Smooth muscle cell (in vitro differentiated cells): Measurements from ENCODE around the gene EDEM1. TPM values are rescaled to one million over a fixed set of nuclear protein-coding genes. Genes with fewer than 3 reads are reported as not detected.
"Not testable (repeated sequence)": the region's sequence is repeated elsewhere in the genome, so short reads cannot be mapped to it uniquely, and the experiment has no call there.

Source experiments
- DNase-seq: peaks from one replicate; lab custom pipeline; 2025; ENCODE audit not compliant: unreplicated experiment; lab: John Stamatoyannopoulos, UW
- H2AFZ ChIP-seq: fragments of 200-600 bp; sonication (generic); 2 replicates; pipeline ENCODE4 v1.6.0; 2016; ENCODE audit warnings: antibody characterized with exemption, low read depth, mild to moderate bottlenecking
- H3F3A ChIP-seq: fragments of 200-600 bp; sonication (generic); 2 replicates; pipeline ENCODE4 v1.6.0; 2017; ENCODE audit warnings: antibody characterized with exemption, low read depth
- H3K27ac ChIP-seq: fragments of 200-600 bp; sonication (generic); 2 replicates; pipeline ENCODE4 v1.5.1; 2016; ENCODE audit warnings: low read depth, mild to moderate bottlenecking
- H3K27me3 ChIP-seq: fragments of 200-600 bp; sonication (generic); 2 replicates; pipeline ENCODE4 v1.6.1; 2016; ENCODE audit warnings: low read depth, mild to moderate bottlenecking
- H3K36me3 ChIP-seq: fragments of 200-600 bp; sonication (generic); 2 replicates; pipeline ENCODE4 v1.5.1; 2016; ENCODE audit warnings: low read depth
- H3K4me1 ChIP-seq: fragments of 200-600 bp; sonication (generic); 2 replicates; pipeline ENCODE4 v1.5.1; 2016; ENCODE audit warnings: low read depth
- H3K4me2 ChIP-seq: fragments of 200-600 bp; sonication (generic); 2 replicates; pipeline ENCODE4 v1.6.0; 2016; ENCODE audit warnings: mild to moderate bottlenecking
- H3K4me3 ChIP-seq: fragments of 200-600 bp; sonication (generic); 2 replicates; pipeline ENCODE4 v1.5.1; 2016; ENCODE audit warnings: mild to moderate bottlenecking
- H3K79me2 ChIP-seq: fragments of 200-600 bp; sonication (generic); 2 replicates; pipeline ENCODE4 v1.6.0; 2016; ENCODE audit warnings: low read depth, mild to moderate bottlenecking
- H3K9ac ChIP-seq: fragments of 200-600 bp; sonication (generic); 2 replicates; pipeline ENCODE4 v1.6.0; 2016; ENCODE audit warnings: low read depth
- H3K9me3 ChIP-seq: fragments of 200-600 bp; sonication (generic); replicated peaks from 2 replicates; pipeline ENCODE4 v1.5.1; 2016; ENCODE audit warnings: low read depth
- H4K20me1 ChIP-seq: fragments of 200-600 bp; sonication (generic); 2 replicates; pipeline ENCODE4 v1.6.0; 2016; ENCODE audit warnings: low read depth
- whole genome bisulfite sequencing: methylation state at CpG from one replicate; pipeline ENCODE4 v1.1.7; 2016; ENCODE audit warnings: low lambda C conversion rate; 5-methylcytosine and 5-hydroxymethylcytosine counted together
- polyA plus RNA-seq: library from polyadenylated mRNA; unstranded; fragments of >200 nt; fragmentation: Nextera tagmentation; extraction: Ambion mirVana; gene quantifications from 2 replicates; pipeline ENCODE4 v1.2.1, GENCODE V29; 2016
- total RNA-seq: library from RNA; depleted of rRNA; stranded (reverse); fragments of >200 nt; gene quantifications from 2 replicates; pipeline ENCODE4 v1.2.3, GENCODE V29; 2014
- TF ChIP-seq, protein P1 (sequence below): fragments of 200-600 bp; sonication (generic); IDR thresholded peaks from 2 replicates; pipeline ENCODE4 v1.5.1; 2017; ENCODE audit warnings: borderline replicate concordance, mild to moderate bottlenecking, antibody characterized with exemption; ENCODE audit not compliant: insufficient read depth, poor library complexity, severe bottlenecking

EDEM1 gene
- total and polyA plus RNA-seq, 2 experiments from 2014 or later = 29.0 to 43.6 TPM

GRCh38 chr3:5145120-5145519 is 42.4 kb upstream of the EDEM1 start:
- peaks cover 93% of the 10 kb centered on the region for H4K20me1 ChIP-seq
- no peaks in the 10 kb centered on the region for H3K36me3 ChIP-seq
- peaks cover 12% of the 10 kb centered on the region for H3K9me3 ChIP-seq
- no peak overlapping the region for H3K27ac ChIP-seq
- H3K79me2 ChIP-seq = peaks cover 100% of the 10 kb centered on the region
- TF ChIP-seq, protein P1, sequence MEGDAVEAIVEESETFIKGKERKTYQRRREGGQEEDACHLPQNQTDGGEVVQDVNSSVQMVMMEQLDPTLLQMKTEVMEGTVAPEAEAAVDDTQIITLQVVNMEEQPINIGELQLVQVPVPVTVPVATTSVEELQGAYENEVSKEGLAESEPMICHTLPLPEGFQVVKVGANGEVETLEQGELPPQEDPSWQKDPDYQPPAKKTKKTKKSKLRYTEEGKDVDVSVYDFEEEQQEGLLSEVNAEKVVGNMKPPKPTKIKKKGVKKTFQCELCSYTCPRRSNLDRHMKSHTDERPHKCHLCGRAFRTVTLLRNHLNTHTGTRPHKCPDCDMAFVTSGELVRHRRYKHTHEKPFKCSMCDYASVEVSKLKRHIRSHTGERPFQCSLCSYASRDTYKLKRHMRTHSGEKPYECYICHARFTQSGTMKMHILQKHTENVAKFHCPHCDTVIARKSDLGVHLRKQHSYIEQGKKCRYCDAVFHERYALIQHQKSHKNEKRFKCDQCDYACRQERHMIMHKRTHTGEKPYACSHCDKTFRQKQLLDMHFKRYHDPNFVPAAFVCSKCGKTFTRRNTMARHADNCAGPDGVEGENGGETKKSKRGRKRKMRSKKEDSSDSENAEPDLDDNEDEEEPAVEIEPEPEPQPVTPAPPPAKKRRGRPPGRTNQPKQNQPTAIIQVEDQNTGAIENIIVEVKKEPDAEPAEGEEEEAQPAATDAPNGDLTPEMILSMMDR = no peak
- H3K4me2 ChIP-seq = no peak overlapping the region
- no peak overlapping the region for H2AFZ ChIP-seq
- no peaks in the 10 kb centered on the region for H3F3A ChIP-seq
- WGBS = over 99% methylated on average over 5 of the region's 5 CpGs
- H3K9ac ChIP-seq = no peak overlapping the region
- no peak overlapping the region for H3K4me3 ChIP-seq
- H3K4me1 ChIP-seq = no peaks in the 10 kb centered on the region
- no peaks in the 10 kb centered on the region for H3K27me3 ChIP-seq
- DNase-seq = no peak

DNA sequence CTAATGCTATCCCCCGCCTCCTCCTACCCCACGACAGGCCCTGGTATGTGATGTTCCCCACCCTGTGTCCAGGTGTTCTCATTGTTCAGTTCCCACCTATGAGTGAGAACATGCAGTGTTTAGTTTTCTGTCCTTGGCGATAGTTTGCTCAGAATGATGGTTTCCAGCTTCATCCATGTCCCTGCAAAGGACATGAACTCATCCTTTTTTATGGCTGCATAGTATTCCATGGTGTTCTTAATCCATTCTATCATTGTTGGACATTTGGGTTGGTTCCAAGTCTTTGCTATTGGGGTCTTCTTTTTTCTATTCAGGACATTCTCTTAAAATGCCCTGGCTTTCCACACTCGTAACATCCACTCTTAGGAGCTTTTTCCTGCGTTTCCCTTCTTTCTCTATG is 40.4 kb upstream of the EDEM1 start:
- peaks cover 93% of the 10 kb centered on the region for H4K20me1 ChIP-seq

DNA sequence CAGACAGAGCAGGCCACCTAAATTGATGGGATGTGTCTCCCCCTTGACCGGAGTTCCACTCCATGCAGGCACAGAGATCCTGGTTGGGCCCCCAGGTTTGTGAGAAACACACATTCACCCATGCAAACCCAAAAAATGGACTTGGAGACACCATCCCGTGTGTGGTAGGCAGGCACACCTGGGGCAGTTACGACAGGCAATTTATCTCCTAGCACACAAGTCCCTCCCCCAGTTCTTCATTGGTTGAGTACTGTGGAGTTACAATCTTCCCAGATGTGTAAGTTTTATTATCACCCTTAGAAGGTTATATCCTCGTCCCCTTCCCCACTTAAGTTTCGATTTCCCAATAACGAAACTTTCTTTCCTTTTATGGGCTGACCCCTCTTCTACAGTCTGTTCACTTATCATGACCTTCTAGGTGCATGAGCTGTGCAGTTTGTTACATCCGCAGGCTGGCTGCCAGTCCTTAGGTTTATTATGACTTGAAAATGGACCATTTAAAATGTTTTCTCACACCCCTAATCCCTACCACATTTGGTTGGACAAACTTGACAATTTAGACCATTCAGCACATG is 38.1 kb upstream of the EDEM1 start:
- Histone ChIP-seq H3K79me2 (peaks cover 100% of the 10 kb centered on the region), H4K20me1 (peaks cover 99% of the 10 kb centered on the region), H3K4me2 (no peak overlapping the region), H3K27me3 (no peaks in the 10 kb centered on the region), H3K4me3 (no peak overlapping the region), H3F3A (no peaks in the 10 kb centered on the region), H3K9ac (no peak overlapping the region), H2AFZ (no peak overlapping the region), H3K4me1 (no peaks in the 10 kb centered on the region), H3K36me3 (no peaks in the 10 kb centered on the region), H3K9me3 (peaks cover 4% of the 10 kb centered on the region), H3K27ac (no peak overlapping the region)
- TF ChIP-seq, protein P1 = no peak
- no peak for DNase-seq
- 93% methylated on average over 7 of the region's 7 CpGs for WGBS

More for the DNA sequence above, 40.4 kb upstream of the EDEM1 start:
- not testable (repeated sequence) for H3K4me3 ChIP-seq, H3F3A ChIP-seq, H3K36me3 ChIP-seq, H3K27ac ChIP-seq, H3K4me2 ChIP-seq, H2AFZ ChIP-seq, H3K9ac ChIP-seq, H3K27me3 ChIP-seq, H3K4me1 ChIP-seq, DNase-seq
- Histone ChIP-seq H3K9me3 (peaks cover 12% of the 10 kb centered on the region), H3K79me2 (peaks cover 100% of the 10 kb centered on the region)
- 79% methylated on average over 5 of the region's 5 CpGs for WGBS

- no peak overlapping the region for H3K4me3 ChIP-seq
- H2AFZ ChIP-seq = no peak overlapping the region
- H3K9ac ChIP-seq = no peak overlapping the region
- WGBS = 90% methylated on average over 6 of the region's 6 CpGs
- H3F3A ChIP-seq = no peaks in the 10 kb centered on the region
- H3K79me2 ChIP-seq = peaks cover 100% of the 10 kb centered on the region
- DNase-seq = no peak
- no peaks in the 10 kb centered on the region for H3K27me3 ChIP-seq
- H3K36me3 ChIP-seq = no peaks in the 10 kb centered on the region
- no peaks in the 10 kb centered on the region for H3K9me3 ChIP-seq
- no peak overlapping the region for H3K4me2 ChIP-seq
- no peak overlapping the region for H3K27ac ChIP-seq
- H4K20me1 ChIP-seq = peaks cover 100% of the 10 kb centered on the region
- no peaks in the 10 kb centered on the region for H3K4me1 ChIP-seq
- TF ChIP-seq, protein P1 = no peak
Observed at GRCh38 chr3:5151586-5151985, 35.9 kb upstream of the EDEM1 start.
